ENCODE data around the gene TMEM238L. TPM values are rescaled to one million over a fixed set of nuclear protein-coding genes. Genes with fewer than 3 reads are reported as not detected.

The TMEM238L gene
- total and polyA plus RNA-seq, 2 of the 8 experiments (the other 6 are each of a cell fraction or from before 2014, with no cell fraction given) = not detected

DNA sequence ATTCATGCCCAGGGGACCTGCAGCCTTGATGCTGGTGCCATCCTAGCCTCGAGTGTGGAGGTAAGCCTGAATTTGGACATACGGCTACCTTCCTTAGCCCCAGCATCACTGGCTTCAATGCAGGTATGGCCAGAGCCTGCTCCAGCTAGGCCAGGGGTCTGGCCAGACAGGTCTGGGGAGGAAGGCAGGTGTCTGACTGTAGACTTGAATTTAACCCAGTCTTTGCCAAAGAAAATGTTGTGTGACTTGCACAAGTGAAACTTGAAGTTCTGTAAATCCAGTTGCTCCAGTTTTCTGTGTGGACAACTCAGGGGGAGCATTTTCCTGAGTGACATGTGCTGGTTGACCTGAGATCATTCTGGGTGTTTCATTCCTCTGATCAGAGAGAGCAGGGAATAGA is 32.8 kb downstream of the TMEM238L start:
- CTCF ChIA-PET (ENCODE audit: partially characterized antibody) = interaction anchor here (1.3 to 6.1 kb wide), 7 partner anchors 9 to 73 kb away, joined by 3 to 57 read pairs (median 20); no protein-coding TSS in a partner anchor
- TF ChIP-seq YY1 (IDR thresholded peaks at IDR 0.05; ENCODE audit: low read depth, low read length) = no peak
- TF ChIP-seq, protein P1, sequence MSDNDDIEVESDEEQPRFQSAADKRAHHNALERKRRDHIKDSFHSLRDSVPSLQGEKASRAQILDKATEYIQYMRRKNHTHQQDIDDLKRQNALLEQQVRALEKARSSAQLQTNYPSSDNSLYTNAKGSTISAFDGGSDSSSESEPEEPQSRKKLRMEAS (IDR thresholded peaks at IDR 0.05) = no peak
- TF ChIP-seq, protein P2, sequence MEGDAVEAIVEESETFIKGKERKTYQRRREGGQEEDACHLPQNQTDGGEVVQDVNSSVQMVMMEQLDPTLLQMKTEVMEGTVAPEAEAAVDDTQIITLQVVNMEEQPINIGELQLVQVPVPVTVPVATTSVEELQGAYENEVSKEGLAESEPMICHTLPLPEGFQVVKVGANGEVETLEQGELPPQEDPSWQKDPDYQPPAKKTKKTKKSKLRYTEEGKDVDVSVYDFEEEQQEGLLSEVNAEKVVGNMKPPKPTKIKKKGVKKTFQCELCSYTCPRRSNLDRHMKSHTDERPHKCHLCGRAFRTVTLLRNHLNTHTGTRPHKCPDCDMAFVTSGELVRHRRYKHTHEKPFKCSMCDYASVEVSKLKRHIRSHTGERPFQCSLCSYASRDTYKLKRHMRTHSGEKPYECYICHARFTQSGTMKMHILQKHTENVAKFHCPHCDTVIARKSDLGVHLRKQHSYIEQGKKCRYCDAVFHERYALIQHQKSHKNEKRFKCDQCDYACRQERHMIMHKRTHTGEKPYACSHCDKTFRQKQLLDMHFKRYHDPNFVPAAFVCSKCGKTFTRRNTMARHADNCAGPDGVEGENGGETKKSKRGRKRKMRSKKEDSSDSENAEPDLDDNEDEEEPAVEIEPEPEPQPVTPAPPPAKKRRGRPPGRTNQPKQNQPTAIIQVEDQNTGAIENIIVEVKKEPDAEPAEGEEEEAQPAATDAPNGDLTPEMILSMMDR (IDR thresholded peaks at IDR 0.05; ENCODE audit: control extremely low read depth in 1 of 3, insufficient read depth in 1 of 3, low read depth in 1 of 3, low read length in 3 of 3) = no peak
- TF ChIP-seq FOSL1 (IDR thresholded peaks at IDR 0.05; ENCODE audit: insufficient read depth, low read depth, low read length) = no peak
- no peak for TF ChIP-seq CEBPB (IDR thresholded peaks at IDR 0.05; ENCODE audit: low read depth, low read length)
- TF ChIP-seq EGR1 (IDR thresholded peaks at IDR 0.05; ENCODE audit: borderline replicate concordance, low read depth, low read length) = no peak
- TF ChIP-seq SIX5 (IDR thresholded peaks at IDR 0.05; ENCODE audit: low read depth, low read length) = no peak
- no peak for TF ChIP-seq EZH2 (IDR thresholded peaks at IDR 0.05; ENCODE audit: low read depth, low read length, severe bottlenecking)
- no peak for TF ChIP-seq JUND (IDR thresholded peaks at IDR 0.05; ENCODE audit: low read length)
- no peak for TF ChIP-seq GABPA (IDR thresholded peaks at IDR 0.05; ENCODE audit: borderline replicate concordance, insufficient read depth, low read length)
- TF ChIP-seq SIN3A (conservative IDR thresholded peaks at IDR 0.05 in 1 of 2, IDR thresholded peaks at IDR 0.05 in 1 of 2; ENCODE audit: low read depth in 1 of 2, low read length in 2 of 2) = no peak
- TF ChIP-seq KDM5A (IDR thresholded peaks at IDR 0.05; ENCODE audit: low read length) = no peak

More for the DNA sequence above, 32.8 kb downstream of the TMEM238L start:
- H3K18ac ChIP-seq (ENCODE audit: extremely low read depth, low read length) = no peak overlapping the region
- H3K79me2 ChIP-seq (ENCODE audit: control insufficient read depth in 1 of 2, insufficient read depth in 2 of 2, low read length in 2 of 2) = no peaks in the 10 kb centered on the region
- H3K79me1 ChIP-seq (ENCODE audit: low read depth, low read length) = no peaks in the 10 kb centered on the region
- H3K9ac ChIP-seq (replicated peaks in 1 of 4; ENCODE audit: extremely low read depth in 1 of 4, low read depth in 3 of 4, low read length in 3 of 4) = no peak overlapping the region
- no peak overlapping the region for H4K5ac ChIP-seq (ENCODE audit: insufficient read length, low read depth, low read length)
- no peaks in the 10 kb centered on the region; a peak in 3 of 8 replicates for H3K36me3 ChIP-seq (ENCODE audit: control insufficient read depth in 2 of 4, insufficient read depth in 4 of 4, low read length in 3 of 4)
- no peak overlapping the region for H3K23ac ChIP-seq (ENCODE audit: insufficient read length)
- no peak overlapping the region; the same call in 1 of the 2 replicates for H2BK15ac ChIP-seq (ENCODE audit: low read length)
- H3K27ac ChIP-seq (ENCODE audit: low read depth, low read length) = no peak overlapping the region
- H2BK5ac ChIP-seq (ENCODE audit: low read depth, low read length) = no peak overlapping the region
- H2AFZ ChIP-seq (ENCODE audit: low read length) = no peak overlapping the region
- H3K4me3 ChIP-seq (ENCODE audit: extremely low read depth in 1 of 4, insufficient read depth in 2 of 4, low read depth in 3 of 4, low read length in 4 of 4) = no peak overlapping the region
- DNase-seq (ENCODE audit: low read depth in 1 of 2, low spot score in 2 of 2) = no peak
- WGBS, 2 experiments (ENCODE audit: extremely low coverage in 1 of 2, insufficient coverage in 1 of 2, insufficient read length in 1 of 2, insufficient replicate concordance in 2 of 2, low coverage in 1 of 2, low lambda C conversion rate in 2 of 2, missing lambda C conversion rate in 1 of 2) = 88% methylated on average over 2 of the region's 2 CpGs; no CpG with 5 or more reads in 1 of the 2 experiments
- H3K9me3 ChIP-seq (ENCODE audit: insufficient read depth in 2 of 2, low read depth in 1 of 2, low read length in 1 of 2) = no peaks in the 10 kb centered on the region
- no peak overlapping the region for H4K91ac ChIP-seq (replicated peaks; ENCODE audit: insufficient read length, low read length)
- H3K4me1 ChIP-seq (replicated peaks in 1 of 4; ENCODE audit: control insufficient read depth in 3 of 4, insufficient read depth in 4 of 4, low read length in 3 of 4) = no peaks in the 10 kb centered on the region; a peak in 1 of 7 replicates
- no peaks in the 10 kb centered on the region; the same call in 1 of the 2 replicates for H3K23me2 ChIP-seq (ENCODE audit: low read depth, low read length)
- no peak overlapping the region for H2AK5ac ChIP-seq (ENCODE audit: low read depth, low read length)
- H2BK20ac ChIP-seq (ENCODE audit: low read length) = no peak overlapping the region
- no peak overlapping the region for H2BK12ac ChIP-seq (ENCODE audit: low read depth, low read length)
- FAIRE-seq = no peak
- no peak overlapping the region for H2BK120ac ChIP-seq (replicated peaks; ENCODE audit: low read depth, low read length)
- H3K4me2 ChIP-seq (ENCODE audit: insufficient read depth in 1 of 2, low read depth in 2 of 2, low read length in 2 of 2) = no peak overlapping the region
- POLR2A ChIA-PET (ENCODE audit: partially characterized antibody) = no interaction called here
- H4K20me1 ChIP-seq (replicated peaks in 1 of 2; ENCODE audit: control insufficient read depth in 1 of 2, insufficient read depth in 2 of 2, low read length in 2 of 2) = no peaks in the 10 kb centered on the region
- no peak overlapping the region for H3K14ac ChIP-seq (ENCODE audit: insufficient read length)
- no peak overlapping the region for H3K4ac ChIP-seq (replicated peaks; ENCODE audit: insufficient read length, low read depth, low read length)
- H3K27me3 ChIP-seq (replicated peaks in 1 of 4; ENCODE audit: control insufficient read depth in 3 of 4, extremely low read depth in 1 of 4, insufficient read depth in 3 of 4, low read length in 3 of 4) = no peaks in the 10 kb centered on the region
- no peak overlapping the region for H4K8ac ChIP-seq (ENCODE audit: extremely low read depth, insufficient read depth, low read length)
- no peak overlapping the region for H3K56ac ChIP-seq (replicated peaks; ENCODE audit: insufficient read length, low read depth, low read length)
